CD14-positive monocyte (primary cell): ENCODE measurements around the gene ARNT2. TPM values are rescaled to one million over a fixed set of nuclear protein-coding genes. Genes with fewer than 3 reads are reported as not detected.

ENCODE experiments used
- DNase-seq, 3 donors: peaks; one replicate each; pipeline ENCODE4 v3.0.0-alpha.2; 2011 to 2022
- H2AFZ ChIP-seq: 2 replicates; pipeline ENCODE4 v1.6.0; 2012; ENCODE audit warnings: mild to moderate bottlenecking, low read depth, low read length, inconsistent platforms; ENCODE audit not compliant: insufficient read depth, poor library complexity, severe bottlenecking
- H3K27ac ChIP-seq, 2 donors: 1 replicate in 1 of 2; 2 replicates in 1 of 2; pipeline ENCODE4 v1.5.1; 2012 to 2013; ENCODE audit warnings: low read length in 2 of 2, control low read depth in 1 of 2, inconsistent platforms in 1 of 2, low read depth in 1 of 2, mild to moderate bottlenecking in 1 of 2
- H3K27me3 ChIP-seq, 2 donors: one replicate each; pipeline versions ENCODE4 v1.6.0 to v1.6.1; 2011 to 2013; ENCODE audit warnings: low read length in 2 of 2; ENCODE audit not compliant: control insufficient read depth in 2 of 2, insufficient read depth in 2 of 2
- H3K36me3 ChIP-seq, 2 donors: replicated peaks in 1 of 2; 1 replicate in 1 of 2; 2 replicates in 1 of 2; pipeline versions ENCODE4 v1.5.1 to v1.6.1; 2012 to 2013; ENCODE audit warnings: low read length in 2 of 2, control low read depth in 1 of 2, inconsistent platforms in 1 of 2, mild to moderate bottlenecking in 1 of 2; ENCODE audit not compliant: insufficient read depth in 2 of 2, control insufficient read depth in 1 of 2
- H3K4me1 ChIP-seq, 2 donors: 1 replicate in 1 of 2; 2 replicates in 1 of 2; pipeline versions ENCODE4 v1.5.1 to v1.6.1; 2012 to 2013; ENCODE audit warnings: low read length in 2 of 2, control low read depth in 1 of 2, inconsistent platforms in 1 of 2, mild to moderate bottlenecking in 1 of 2, moderate library complexity in 1 of 2; ENCODE audit not compliant: insufficient read depth in 2 of 2, control insufficient read depth in 1 of 2
- H3K4me2 ChIP-seq: replicated peaks from 2 replicates; pipeline ENCODE3; 2012; ENCODE audit warnings: low read length, moderate library complexity, mild to moderate bottlenecking; ENCODE audit not compliant: poor library complexity, severe bottlenecking; ENCODE audit errors: extremely low read depth
- H3K4me3 ChIP-seq, 3 experiments: fragments of 200-600 bp in 1 of 3; sonication (generic) in 1 of 3; replicated peaks in 1 of 3; 1 replicate in 2 of 3; 2 replicates in 1 of 3; pipeline ENCODE4 v1.5.1; 2011 to 2013; ENCODE audit warnings: low read length in 3 of 3, mild to moderate bottlenecking in 3 of 3, control low read depth in 2 of 3, low read depth in 2 of 3, inconsistent platforms in 1 of 3, moderate library complexity in 1 of 3
- H3K79me2 ChIP-seq: 2 replicates; pipeline ENCODE4 v1.6.0; 2012; ENCODE audit warnings: mild to moderate bottlenecking, control low read depth, inconsistent platforms, low read length, moderate library complexity; ENCODE audit not compliant: insufficient read depth
- H3K9ac ChIP-seq: 2 replicates; pipeline ENCODE4 v1.6.0; 2017; ENCODE audit warnings: low read length, mild to moderate bottlenecking; ENCODE audit not compliant: insufficient read depth, poor library complexity, severe bottlenecking
- H3K9me3 ChIP-seq, 2 donors: replicated peaks in 1 of 2; 1 replicate in 1 of 2; 2 replicates in 1 of 2; pipeline versions ENCODE4 v1.5.1 to v1.6.1; 2012 to 2013; ENCODE audit warnings: low read length in 2 of 2, control low read depth in 1 of 2; ENCODE audit not compliant: control insufficient read depth in 1 of 2, insufficient read depth in 1 of 2
- H4K20me1 ChIP-seq: 2 replicates; pipeline ENCODE4 v1.6.0; 2012; ENCODE audit warnings: mild to moderate bottlenecking, low read length, control low read depth, moderate library complexity; ENCODE audit not compliant: insufficient read depth
- H3K27ac Mint-ChIP-seq, 7 donors: one replicate each; pipeline ENCODE4 v1.8.0; 2020; ENCODE audit warnings: mild to moderate bottlenecking in 7 of 7, mixed read lengths in 7 of 7, moderate library complexity in 6 of 7, inconsistent platforms in 2 of 7
- H3K27me3 Mint-ChIP-seq, 3 donors: one replicate each; pipeline ENCODE4 v1.8.0; 2021 to 2022; ENCODE audit warnings: low read depth in 3 of 3, mild to moderate bottlenecking in 3 of 3, mixed read lengths in 3 of 3, moderate library complexity in 3 of 3, inconsistent platforms in 1 of 3
- H3K36me3 Mint-ChIP-seq, 2 donors: one replicate each; pipeline ENCODE4 v1.8.0; 2020; ENCODE audit warnings: mixed read lengths in 2 of 2, inconsistent platforms in 1 of 2, mild to moderate bottlenecking in 1 of 2
- H3K4me1 Mint-ChIP-seq: one replicate; pipeline ENCODE4 v1.8.0; 2020; ENCODE audit warnings: mild to moderate bottlenecking, mixed read lengths
- H3K4me3 Mint-ChIP-seq, 2 donors: one replicate each; pipeline ENCODE4 v1.8.0; 2020; ENCODE audit warnings: mild to moderate bottlenecking in 2 of 2, mixed read lengths in 2 of 2, moderate library complexity in 1 of 2
- H3K9me3 Mint-ChIP-seq, 7 donors: one replicate each; pipeline ENCODE4 v1.8.0; 2020 to 2022; ENCODE audit warnings: mixed read lengths in 7 of 7, mild to moderate bottlenecking in 6 of 7, moderate library complexity in 6 of 7, inconsistent platforms in 2 of 7
- WGBS: methylation state at CpG from one replicate; pipeline ENCODE4 v1.1.5; 2013; ENCODE audit warnings: missing lambda C conversion rate; ENCODE audit not compliant: insufficient coverage; 5-methylcytosine and 5-hydroxymethylcytosine counted together
- intact Hi-C, 2 donors: fragments of 100-400 bp; cut with micrococcal nuclease; formaldehyde crosslinking; loops; one replicate each; pipeline versions ENCODE4 v1.15.0 to v1.15.1; 2023
- polyA plus RNA-seq, 3 donors: library from polyadenylated mRNA; depleted of rRNA in 1 of 3; unstranded in 2 of 3; stranded (reverse) in 1 of 3; fragments of 300-500 nt in 2 of 3; fragments of >200 nt in 1 of 3; fragmentation: Illumina TruSeq in 2 of 3; gene quantifications; 1 replicate in 2 of 3; 2 replicates in 1 of 3; pipeline ENCODE4 v1.2.3, GENCODE V29; 2012 to 2021
- TF ChIP-seq, protein P1 (sequence below): fragments of 200-600 bp; IDR thresholded peaks from one replicate; pipeline ENCODE4 v1.8.0; 2022; ENCODE audit warnings: antibody characterized with exemption, mild to moderate bottlenecking

The ARNT2 gene
- polyA plus RNA-seq, 3 donors: not detected

- no CpG with 5 or more reads among the region's 2 CpGs for WGBS
- no peak overlapping the region for H2AFZ ChIP-seq
- peaks cover 0 to 1% (median 0%) of the 10 kb centered on the region in 3 donors for H3K27me3 Mint-ChIP-seq
- intact Hi-C loops: no loop called here
- no peak overlapping the region for H3K4me2 ChIP-seq
- H3K4me1 Mint-ChIP-seq: no peaks in the 10 kb centered on the region
- no peaks in the 10 kb centered on the region for H3K27me3 ChIP-seq
- TF ChIP-seq, protein P1, sequence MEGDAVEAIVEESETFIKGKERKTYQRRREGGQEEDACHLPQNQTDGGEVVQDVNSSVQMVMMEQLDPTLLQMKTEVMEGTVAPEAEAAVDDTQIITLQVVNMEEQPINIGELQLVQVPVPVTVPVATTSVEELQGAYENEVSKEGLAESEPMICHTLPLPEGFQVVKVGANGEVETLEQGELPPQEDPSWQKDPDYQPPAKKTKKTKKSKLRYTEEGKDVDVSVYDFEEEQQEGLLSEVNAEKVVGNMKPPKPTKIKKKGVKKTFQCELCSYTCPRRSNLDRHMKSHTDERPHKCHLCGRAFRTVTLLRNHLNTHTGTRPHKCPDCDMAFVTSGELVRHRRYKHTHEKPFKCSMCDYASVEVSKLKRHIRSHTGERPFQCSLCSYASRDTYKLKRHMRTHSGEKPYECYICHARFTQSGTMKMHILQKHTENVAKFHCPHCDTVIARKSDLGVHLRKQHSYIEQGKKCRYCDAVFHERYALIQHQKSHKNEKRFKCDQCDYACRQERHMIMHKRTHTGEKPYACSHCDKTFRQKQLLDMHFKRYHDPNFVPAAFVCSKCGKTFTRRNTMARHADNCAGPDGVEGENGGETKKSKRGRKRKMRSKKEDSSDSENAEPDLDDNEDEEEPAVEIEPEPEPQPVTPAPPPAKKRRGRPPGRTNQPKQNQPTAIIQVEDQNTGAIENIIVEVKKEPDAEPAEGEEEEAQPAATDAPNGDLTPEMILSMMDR: no peak
- H3K27ac Mint-ChIP-seq: no peak overlapping the region
- peaks cover 0 to 2% (median 0%) of the 10 kb centered on the region in 7 donors for H3K9me3 Mint-ChIP-seq
- H3K27ac ChIP-seq: no peak overlapping the region
- H3K9me3 ChIP-seq: no peaks in the 10 kb centered on the region
- no peaks in the 10 kb centered on the region for H3K79me2 ChIP-seq
- no peaks in the 10 kb centered on the region for H3K4me1 ChIP-seq
- H3K4me3 Mint-ChIP-seq: no peak overlapping the region
- no peaks in the 10 kb centered on the region for H3K36me3 Mint-ChIP-seq
- DNase-seq: no peak
- no peaks in the 10 kb centered on the region for H3K36me3 ChIP-seq
- no peak overlapping the region for H3K4me3 ChIP-seq
- H3K9ac ChIP-seq: no peak overlapping the region
- no peaks in the 10 kb centered on the region for H4K20me1 ChIP-seq
Measured at GRCh38 chr15:80587007-80587406, 182.8 kb downstream of the ARNT2 start.

GRCh38 chr15:80587816-80588456 lies 183.8 kb downstream of the ARNT2 start:
- DNase-seq: no peak
- H3K9ac ChIP-seq: no peak overlapping the region
- H4K20me1 ChIP-seq: no peaks in the 10 kb centered on the region
- no peaks in the 10 kb centered on the region for H3K79me2 ChIP-seq
- no peaks in the 10 kb centered on the region for H3K27me3 ChIP-seq
- H2AFZ ChIP-seq: no peak overlapping the region
- H3K36me3 ChIP-seq: no peaks in the 10 kb centered on the region
- Mint-ChIP-seq H3K27me3 (peaks cover 0 to 1% (median 0%) of the 10 kb centered on the region in 3 donors), H3K4me1 (no peaks in the 10 kb centered on the region), H3K27ac (no peak overlapping the region), H3K4me3 (no peak overlapping the region), H3K36me3 (no peaks in the 10 kb centered on the region), H3K9me3 (peaks cover 0 to 2% (median 0%) of the 10 kb centered on the region in 7 donors)
- 67% methylated on average over 7 of the region's 8 CpGs for WGBS
- H3K4me2 ChIP-seq: no peak overlapping the region
- H3K9me3 ChIP-seq: no peaks in the 10 kb centered on the region
- no peak overlapping the region for H3K27ac ChIP-seq
- intact Hi-C loops: no loop called here
- TF ChIP-seq, protein P1: no peak
- H3K4me3 ChIP-seq: no peak overlapping the region
- no peaks in the 10 kb centered on the region for H3K4me1 ChIP-seq
